ENCODE results near the gene GABRG3. TPM values are rescaled to one million over a fixed set of nuclear protein-coding genes. Genes with fewer than 3 reads are reported as not detected.

GABRG3 gene
- total RNA-seq, 1 experiment from 2014 or later = 0.15 TPM

- Histone ChIP-seq H4K91ac (ENCODE audit: insufficient read length, low read depth, low read length) (no peak overlapping the region), H3T11ph (ENCODE audit: low read length) (no peak overlapping the region), H3K14ac (ENCODE audit: insufficient read depth, low read length) (no peak overlapping the region; the same call in 1 of the 2 replicates), H3K9ac (ENCODE audit: extremely low read depth, insufficient read length, low read length) (no peak overlapping the region), H2BK20ac (ENCODE audit: low read depth, low read length, poor library complexity, severe bottlenecking) (no peak overlapping the region), H3K27ac (ENCODE audit: insufficient read length, low read depth, low read length) (no peak overlapping the region), H2AK5ac (ENCODE audit: insufficient read length, low read length) (no peak overlapping the region), H3K56ac (ENCODE audit: insufficient read length, low read depth, low read length) (no peak overlapping the region), H4K8ac (replicated peaks; ENCODE audit: insufficient read length, low read depth, low read length) (no peak overlapping the region), H2BK15ac (ENCODE audit: low read depth, low read length) (no peak overlapping the region), H2BK12ac (ENCODE audit: insufficient read length, low read depth, low read length) (no peak overlapping the region), H3K4ac (ENCODE audit: low read depth, low read length) (no peak overlapping the region), H4K5ac (ENCODE audit: insufficient read length, low read depth, low read length) (no peak overlapping the region), H3K79me1 (ENCODE audit: insufficient read depth, low read depth, low read length, poor library complexity, severe bottlenecking) (no peaks in the 10 kb centered on the region), H4K20me1 (ENCODE audit: control insufficient read depth, insufficient read depth, insufficient read length) (no peaks in the 10 kb centered on the region), H3K27me3 (ENCODE audit: insufficient read depth, low read length) (no peaks in the 10 kb centered on the region), H3K4me1 (ENCODE audit: insufficient read depth, low read length) (no peaks in the 10 kb centered on the region), H3K23ac (ENCODE audit: insufficient read length, low read depth, low read length) (no peak overlapping the region), H3K18ac (ENCODE audit: insufficient read length, low read depth, low read length) (no peak overlapping the region), H3K79me2 (ENCODE audit: insufficient read depth, low read length) (no peaks in the 10 kb centered on the region), H3K4me2 (ENCODE audit: insufficient read depth, insufficient read length, low read length) (no peak overlapping the region), H2BK120ac (ENCODE audit: low read depth, low read length, poor library complexity, severe bottlenecking) (no peak overlapping the region), H3K9me3 (ENCODE audit: control insufficient read depth, low read depth, low read length) (no peaks in the 10 kb centered on the region), H2BK5ac (ENCODE audit: insufficient read length, low read length) (no peak overlapping the region), H3K23me2 (ENCODE audit: insufficient read length, low read depth, low read length, poor library complexity, severe bottlenecking) (no peaks in the 10 kb centered on the region), H2AFZ (ENCODE audit: low read length) (no peak overlapping the region)
- peak overlapping the region in 1 of 3 experiments; percentile 30; a peak in 1 of 7 replicates for H3K27ac Mint-ChIP-seq
- peaks cover 11% of the 10 kb centered on the region in 2 experiments for H3K4me1 Mint-ChIP-seq
- no peak overlapping the region for H3K4me3 Mint-ChIP-seq
- no peak for TF ChIP-seq CTCF (conservative IDR thresholded peaks at IDR 0.05)
- no peaks in the 10 kb centered on the region; the same call in 1 of the 2 replicates for H3K27me3 Mint-ChIP-seq (ENCODE audit: low read depth)
- no peaks in the 10 kb centered on the region for H3K9me3 Mint-ChIP-seq
- no peak for DNase-seq
- WGBS (ENCODE audit: extremely low coverage, insufficient read length, low lambda C conversion rate) = no CpG with 5 or more reads among the region's 13 CpGs
- peaks cover 0 to 5% (median 0%) of the 10 kb centered on the region in 3 experiments; a peak in 2 of 7 replicates for H3K36me3 Mint-ChIP-seq (ENCODE audit: insufficient read depth in 1 of 3, low read depth in 3 of 3)
Measured at GRCh38 chr15:26945046-26945445, 25.9 kb upstream of the GABRG3 start.
